Fibroblast of skin of left biceps (primary cell): Measurements from ENCODE around the gene PARP11.

Experiments used
- DNase-seq, 2 experiments: peaks; one replicate each; pipeline ENCODE4 v3.0.0-alpha.2; 2013; ENCODE audit warnings: low read depth in 2 of 2

PARP11 gene

GRCh38 chr12:3772380-3772779, 100.8 kb downstream of the PARP11 start:
- no peak for DNase-seq

- DNase-seq: no peak
Measured at GRCh38 chr12:3771853-3772252, 101.3 kb downstream of the PARP11 start.

- DNase-seq: peak in 1 of 2 experiments; percentile 32
Measured at GRCh38 chr12:3770891-3771290, 102.3 kb downstream of the PARP11 start.

- no peak for DNase-seq
Measured at GRCh38 chr12:3768911-3769447, 104.2 kb downstream of the PARP11 start.

GRCh38 chr12:3761116-3761735, 112.0 kb downstream of the PARP11 start:
- DNase-seq: no peak

GRCh38 chr12:3759878-3760277, 113.3 kb downstream of the PARP11 start:
- no peak for DNase-seq
